ENCODE data around the gene MRPL40.

MRPL40 gene

GRCh38 chr22:19406846-19407245, 25.5 kb upstream of the MRPL40 start:
- Histone ChIP-seq H3K36me3 (ENCODE audit: insufficient read depth, low read length) (peaks cover 84% of the 10 kb centered on the region; the same call in 1 of the 2 replicates), H3K9me3 (ENCODE audit: insufficient read depth, low read depth, low read length) (no peaks in the 10 kb centered on the region), H3K4me1 (ENCODE audit: insufficient read depth, low read length, poor library complexity, severe bottlenecking) (no peaks in the 10 kb centered on the region), H3K27me3 (ENCODE audit: insufficient read depth, low read length, poor library complexity, severe bottlenecking) (no peaks in the 10 kb centered on the region), H3K9me2 (replicated peaks; ENCODE audit: low read depth, low read length) (no peaks in the 10 kb centered on the region), H4K20me1 (ENCODE audit: insufficient read depth, low read length, poor library complexity, severe bottlenecking) (no peaks in the 10 kb centered on the region), H3K9ac (ENCODE audit: low read depth, low read length, poor library complexity, severe bottlenecking) (no peak overlapping the region), H3K4me3 (ENCODE audit: low read length, poor library complexity, severe bottlenecking) (no peak overlapping the region), H3F3A (ENCODE audit: low read depth) (no peaks in the 10 kb centered on the region), H3K79me2 (ENCODE audit: insufficient read depth, low read length) (peaks cover 12% of the 10 kb centered on the region; the same call in 1 of the 2 replicates), H2AFZ (ENCODE audit: low read length) (no peak overlapping the region), H3K4me2 (ENCODE audit: low read depth, low read length, poor library complexity, severe bottlenecking) (no peak overlapping the region)
- no peak for TF ChIP-seq EZH2phosphoT487 (IDR thresholded peaks at IDR 0.05; ENCODE audit: borderline replicate concordance)
- no peak for TF ChIP-seq CTCF (conservative IDR thresholded peaks at IDR 0.05; ENCODE audit: low read length)

GRCh38 chr22:19407649-19408606, 24.4 kb upstream of the MRPL40 start:
- H3K79me2 ChIP-seq (ENCODE audit: insufficient read depth, low read length), result peaks cover 23% of the 10 kb centered on the region
- H3K4me3 ChIP-seq (ENCODE audit: low read length, poor library complexity, severe bottlenecking), result no peak overlapping the region
- no peak overlapping the region for H3K9ac ChIP-seq (ENCODE audit: low read depth, low read length, poor library complexity, severe bottlenecking)
- H3K4me1 ChIP-seq (ENCODE audit: insufficient read depth, low read length, poor library complexity, severe bottlenecking), result no peaks in the 10 kb centered on the region
- peaks cover 6% of the 10 kb centered on the region for H4K20me1 ChIP-seq (ENCODE audit: insufficient read depth, low read length, poor library complexity, severe bottlenecking)
- H3K9me2 ChIP-seq (replicated peaks; ENCODE audit: low read depth, low read length), result no peaks in the 10 kb centered on the region
- H3K9me3 ChIP-seq (ENCODE audit: insufficient read depth, low read depth, low read length), result no peaks in the 10 kb centered on the region
- no peaks in the 10 kb centered on the region for H3K27me3 ChIP-seq (ENCODE audit: insufficient read depth, low read length, poor library complexity, severe bottlenecking)
- no peak overlapping the region for H2AFZ ChIP-seq (ENCODE audit: low read length)
- H3K4me2 ChIP-seq (ENCODE audit: low read depth, low read length, poor library complexity, severe bottlenecking), result no peak overlapping the region
- TF ChIP-seq CTCF (conservative IDR thresholded peaks at IDR 0.05; ENCODE audit: low read length) (no peak), EZH2phosphoT487 (IDR thresholded peaks at IDR 0.05; ENCODE audit: borderline replicate concordance) (no peak)
- peaks cover 73% of the 10 kb centered on the region; the same call in 1 of the 2 replicates for H3K36me3 ChIP-seq (ENCODE audit: insufficient read depth, low read length)
- no peaks in the 10 kb centered on the region for H3F3A ChIP-seq (ENCODE audit: low read depth)

GRCh38 chr22:19410941-19411689, 21.2 kb upstream of the MRPL40 start:
- Histone ChIP-seq H3K79me2 (ENCODE audit: insufficient read depth, low read length) (peaks cover 48% of the 10 kb centered on the region), H2AFZ (ENCODE audit: low read length) (no peak overlapping the region), H3K9me2 (replicated peaks; ENCODE audit: low read depth, low read length) (no peaks in the 10 kb centered on the region), H3K4me1 (ENCODE audit: insufficient read depth, low read length, poor library complexity, severe bottlenecking) (no peaks in the 10 kb centered on the region), H3K9ac (ENCODE audit: low read depth, low read length, poor library complexity, severe bottlenecking) (no peak overlapping the region), H3K4me3 (ENCODE audit: low read length, poor library complexity, severe bottlenecking) (no peak overlapping the region), H3K4me2 (ENCODE audit: low read depth, low read length, poor library complexity, severe bottlenecking) (no peak overlapping the region), H3F3A (ENCODE audit: low read depth) (no peaks in the 10 kb centered on the region), H4K20me1 (ENCODE audit: insufficient read depth, low read length, poor library complexity, severe bottlenecking) (peaks cover 6% of the 10 kb centered on the region), H3K9me3 (ENCODE audit: insufficient read depth, low read depth, low read length) (no peaks in the 10 kb centered on the region), H3K36me3 (ENCODE audit: insufficient read depth, low read length) (peaks cover 51% of the 10 kb centered on the region; the same call in 1 of the 2 replicates), H3K27me3 (ENCODE audit: insufficient read depth, low read length, poor library complexity, severe bottlenecking) (no peaks in the 10 kb centered on the region)
- TF ChIP-seq CTCF (conservative IDR thresholded peaks at IDR 0.05; ENCODE audit: low read length) (no peak), EZH2phosphoT487 (IDR thresholded peaks at IDR 0.05; ENCODE audit: borderline replicate concordance) (no peak)

All from Loucy (cell line).